Measurements from ENCODE around the gene CYSRT1.

CYSRT1 gene

DNA sequence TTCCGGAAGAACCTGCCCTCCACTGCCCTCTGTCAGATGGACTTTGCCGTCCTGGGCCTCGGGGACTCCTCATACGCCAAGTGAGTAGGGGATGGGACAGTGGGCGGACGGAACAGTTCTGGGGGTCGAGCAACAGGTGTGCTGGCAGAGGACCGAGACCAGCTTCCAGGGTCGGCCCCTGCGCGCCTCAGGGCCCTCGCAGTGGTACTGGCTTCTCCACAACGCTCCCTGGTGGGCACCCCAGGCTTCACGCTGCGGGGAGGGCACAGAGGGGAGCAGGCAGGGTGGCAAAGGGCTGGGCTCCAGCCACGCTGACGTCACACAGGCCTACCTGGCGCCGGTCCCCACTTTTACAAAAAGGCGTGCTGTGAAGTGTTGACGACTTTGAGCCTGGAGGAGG lies 12.5 kb upstream of the CYSRT1 start:
- Mint-ChIP-seq H3K36me3 (peaks cover 13% of the 10 kb centered on the region), H3K27me3 (no peaks in the 10 kb centered on the region), H3K27ac (no peak overlapping the region), H3K4me1 (peaks cover 4% of the 10 kb centered on the region), H3K4me3 (no peak overlapping the region), H3K9me3 (no peaks in the 10 kb centered on the region)
- no peak for DNase-seq
- CTCF ChIA-PET = interaction anchor here (1.1 kb wide), 1 partner anchor 89 kb away, joined by 3 read pairs; no protein-coding TSS in a partner anchor

DNA sequence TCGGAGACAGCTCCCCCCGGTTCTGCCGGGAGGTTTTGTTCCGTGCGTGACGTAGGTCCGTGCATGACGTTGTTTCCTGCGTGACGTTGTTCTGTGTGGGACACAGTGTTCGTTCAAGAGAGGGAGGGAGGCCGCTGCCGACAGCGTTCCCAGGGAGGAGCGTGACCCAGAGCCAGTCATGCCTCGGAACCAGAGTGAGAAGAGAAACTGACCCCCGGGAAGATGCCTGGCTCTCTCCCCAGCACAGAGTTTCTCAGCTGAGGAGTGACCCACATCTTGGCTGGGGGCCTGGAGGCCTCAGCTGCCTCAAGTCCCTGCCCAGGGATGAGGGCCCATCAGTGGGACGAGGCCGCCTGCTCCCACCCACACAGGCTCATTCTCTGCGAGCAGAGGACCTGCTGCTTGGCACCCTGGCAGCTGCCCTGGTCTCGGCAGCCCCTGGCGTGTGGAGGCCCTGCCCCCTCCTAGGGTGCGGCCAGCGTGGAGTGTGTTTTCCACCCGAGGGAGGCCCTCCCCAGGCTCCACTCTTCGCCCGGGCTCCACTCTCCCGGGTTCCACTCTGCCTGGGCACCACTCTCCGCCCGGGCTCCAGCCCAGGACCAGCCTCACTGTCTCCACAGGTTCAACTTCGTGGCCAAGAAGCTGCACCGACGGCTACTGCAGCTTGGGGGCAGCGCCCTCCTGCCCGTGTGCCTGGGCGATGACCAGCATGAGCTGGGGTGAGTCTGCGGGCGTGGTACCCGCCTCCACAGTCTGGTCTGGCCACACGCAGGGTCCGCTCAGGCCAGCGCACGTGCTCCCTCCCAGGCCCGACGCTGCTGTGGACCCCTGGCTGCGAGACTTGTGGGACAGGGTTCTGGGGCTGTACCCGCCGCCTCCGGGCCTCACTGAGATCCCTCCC lies 11.6 kb upstream of the CYSRT1 start:
- no peaks in the 10 kb centered on the region for H3K27me3 Mint-ChIP-seq
- peaks cover 11% of the 10 kb centered on the region for H3K36me3 Mint-ChIP-seq
- no peak overlapping the region for H3K4me3 Mint-ChIP-seq
- H3K9me3 Mint-ChIP-seq = no peaks in the 10 kb centered on the region
- no peak overlapping the region for H3K27ac Mint-ChIP-seq
- DNase-seq = no peak
- CTCF ChIA-PET = interaction anchor here (1.0 to 1.3 kb wide), 4 partner anchors 9 to 90 kb away, joined by 3 to 4 read pairs (median 4); partner anchors contain the start of genes ANAPC2 and SSNA1
- H3K4me1 Mint-ChIP-seq = peaks cover 2% of the 10 kb centered on the region

DNA sequence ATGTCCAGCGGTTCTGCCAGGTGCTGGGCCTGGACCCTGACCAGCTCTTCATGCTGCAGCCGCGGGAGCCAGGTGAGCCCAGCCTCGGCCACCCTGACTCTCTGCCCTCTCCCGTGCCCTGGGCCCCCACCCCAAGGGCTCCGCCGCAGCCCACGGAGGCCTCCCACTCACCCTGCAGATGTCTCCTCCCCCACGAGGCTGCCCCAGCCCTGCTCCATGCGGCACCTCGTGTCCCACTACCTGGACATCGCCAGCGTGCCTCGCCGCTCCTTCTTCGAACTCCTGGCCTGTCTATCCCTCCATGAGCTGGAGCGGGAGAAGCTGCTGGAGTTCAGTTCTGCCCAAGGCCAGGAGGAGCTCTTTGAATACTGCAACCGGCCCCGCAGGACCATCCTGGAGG lies 10.4 kb upstream of the CYSRT1 start:
- no peak overlapping the region for H3K4me3 Mint-ChIP-seq
- no peaks in the 10 kb centered on the region for H3K27me3 Mint-ChIP-seq
- peaks cover 5% of the 10 kb centered on the region for H3K36me3 Mint-ChIP-seq
- no peaks in the 10 kb centered on the region for H3K9me3 Mint-ChIP-seq
- no peak for DNase-seq
- CTCF ChIA-PET = interaction anchor here (1.0 kb wide), 1 partner anchor 26 kb away, joined by 3 read pairs; the partner anchor contains the start of genes ANAPC2 and SSNA1
- H3K27ac Mint-ChIP-seq = no peak overlapping the region
- H3K4me1 Mint-ChIP-seq = peaks cover 2% of the 10 kb centered on the region

DNA sequence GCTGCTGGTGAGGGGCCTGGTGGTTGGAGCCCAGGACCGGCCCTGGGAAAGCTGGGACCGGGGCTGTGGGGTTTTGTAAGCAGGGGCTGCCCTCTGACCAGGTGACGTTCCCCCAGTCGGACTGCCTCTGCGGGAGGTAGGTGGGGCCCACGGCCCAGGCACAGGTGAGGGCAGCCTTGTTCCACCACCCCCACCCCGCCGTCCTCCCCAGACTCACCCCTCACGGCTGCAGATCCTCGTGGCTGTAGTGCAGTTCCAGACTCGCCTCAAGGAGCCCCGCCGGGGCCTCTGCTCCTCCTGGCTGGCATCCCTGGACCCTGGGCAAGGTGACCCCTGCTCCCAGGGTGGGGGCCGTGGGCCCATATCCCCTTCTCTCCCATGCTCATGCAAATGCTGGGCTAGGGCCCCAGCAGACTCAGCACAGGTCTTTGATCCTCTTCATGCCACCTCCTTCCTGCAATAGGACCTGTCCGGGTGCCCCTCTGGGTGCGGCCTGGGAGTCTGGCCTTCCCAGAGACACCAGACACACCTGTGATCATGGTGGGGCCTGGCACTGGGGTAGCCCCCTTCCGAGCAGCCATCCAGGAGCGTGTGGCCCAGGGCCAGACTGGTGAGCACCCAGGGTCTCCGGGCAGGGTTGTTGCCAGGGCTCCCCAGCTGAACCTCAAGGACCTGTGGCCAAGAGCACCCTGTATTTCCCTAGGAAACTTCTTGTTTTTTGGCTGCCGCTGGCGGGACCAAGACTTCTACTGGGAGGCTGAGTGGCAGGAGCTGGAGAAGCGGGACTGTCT lies 9.6 kb upstream of the CYSRT1 start:
- CTCF ChIA-PET = interaction anchor here (0.9 to 1.0 kb wide), 2 partner anchors 26 to 147 kb away, joined by 3 read pairs; no protein-coding TSS in a partner anchor
- H3K9me3 Mint-ChIP-seq = no peaks in the 10 kb centered on the region
- H3K4me1 Mint-ChIP-seq = peaks cover 2% of the 10 kb centered on the region
- no peak for DNase-seq
- H3K36me3 Mint-ChIP-seq = peaks cover 3% of the 10 kb centered on the region
- no peak overlapping the region for H3K4me3 Mint-ChIP-seq
- no peak overlapping the region for H3K27ac Mint-ChIP-seq
- no peaks in the 10 kb centered on the region for H3K27me3 Mint-ChIP-seq

DNA sequence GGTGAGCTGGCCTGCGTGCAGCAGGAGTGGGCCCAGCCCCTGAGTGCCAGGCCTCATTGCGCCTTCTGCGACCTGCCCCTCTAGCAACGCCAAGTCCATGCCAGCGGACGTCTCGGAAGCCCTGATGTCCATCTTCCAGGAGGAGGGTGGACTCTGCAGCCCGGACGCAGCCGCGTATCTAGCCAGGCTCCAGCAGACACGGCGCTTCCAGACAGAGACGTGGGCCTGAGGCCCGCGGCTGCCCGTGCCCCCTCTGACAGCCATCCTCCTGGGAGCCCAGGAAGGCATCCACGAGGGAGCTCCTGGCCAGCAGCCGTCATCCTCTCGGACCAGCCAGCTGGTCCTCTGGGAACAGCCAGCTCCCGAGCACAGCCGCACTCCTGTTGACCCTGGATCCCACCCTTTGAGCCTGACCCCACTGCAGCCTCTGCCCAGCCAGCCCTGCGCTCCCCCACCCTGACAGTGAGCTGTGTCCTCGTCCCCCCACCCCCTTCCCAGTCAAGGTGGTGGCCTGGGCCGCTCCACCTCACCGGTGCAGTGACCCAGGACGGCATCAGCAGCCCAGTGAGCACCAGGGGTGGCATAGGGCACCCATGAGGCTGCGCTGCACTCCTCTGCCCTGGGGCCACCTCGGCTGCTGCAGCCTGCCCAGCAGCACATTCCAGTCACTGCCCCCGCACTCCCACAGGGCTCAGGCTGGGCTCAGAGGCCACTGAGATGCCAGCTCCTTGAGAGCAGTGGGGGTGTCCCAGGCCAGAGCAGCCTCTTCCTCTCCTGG lies 8.6 kb upstream of the CYSRT1 start:
- H3K4me3 Mint-ChIP-seq = no peak overlapping the region
- H3K9me3 Mint-ChIP-seq = no peaks in the 10 kb centered on the region
- CTCF ChIA-PET = interaction anchor here (0.9 to 1.2 kb wide), 4 partner anchors 20 to 148 kb away, joined by 3 to 5 read pairs (median 3); no protein-coding TSS in a partner anchor
- no peaks in the 10 kb centered on the region for H3K27me3 Mint-ChIP-seq
- H3K36me3 Mint-ChIP-seq = peaks cover 3% of the 10 kb centered on the region
- no peak overlapping the region for H3K27ac Mint-ChIP-seq
- peaks cover 2% of the 10 kb centered on the region for H3K4me1 Mint-ChIP-seq
- no peak for DNase-seq

DNA sequence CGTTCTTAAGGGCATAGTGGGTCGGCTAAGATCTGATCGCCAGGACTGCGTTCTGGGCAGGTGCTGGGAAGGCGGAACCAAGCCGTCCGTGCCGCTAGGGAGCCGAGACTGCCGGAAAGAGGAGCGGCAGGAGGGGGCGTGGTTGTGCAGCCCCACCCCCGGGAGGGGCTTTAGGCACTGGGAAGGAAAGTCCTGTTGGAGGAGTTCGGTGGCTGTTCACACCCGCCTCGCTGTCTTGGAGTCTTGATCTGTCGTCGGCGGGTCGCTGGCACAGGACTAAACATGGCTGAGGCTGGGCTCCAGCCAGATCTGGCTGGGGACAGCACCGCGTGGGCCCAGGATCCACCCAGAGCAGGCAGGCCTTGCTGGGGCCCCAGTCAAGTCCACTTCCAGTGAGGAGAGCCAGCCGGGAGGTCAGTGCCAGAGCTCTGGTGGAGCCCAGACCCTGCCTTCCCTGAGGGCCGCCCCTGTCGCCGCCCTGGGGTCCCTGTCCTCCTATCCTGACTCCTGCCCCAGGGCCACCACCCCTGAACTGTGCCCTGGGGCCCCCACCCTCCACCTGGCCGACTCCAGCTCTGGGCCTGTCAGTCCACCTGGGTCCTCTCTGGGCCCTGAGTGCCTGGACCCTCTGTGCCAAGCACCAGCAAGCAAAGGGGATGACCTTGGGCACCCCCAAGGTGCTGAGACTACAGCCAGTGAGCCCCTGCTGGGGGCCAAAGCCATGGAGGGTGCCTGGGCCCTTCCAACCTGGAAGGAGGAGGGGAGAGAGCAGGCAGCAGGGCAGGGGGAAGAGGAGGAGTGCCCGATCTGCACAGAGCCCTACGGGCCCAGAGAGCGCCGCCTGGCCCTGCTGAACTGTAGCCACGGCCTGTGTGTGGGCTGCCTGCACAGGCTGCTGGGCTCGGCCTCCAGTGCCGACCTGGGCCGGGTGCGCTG lies 7.4 kb upstream of the CYSRT1 start:
- H3K4me1 Mint-ChIP-seq = peaks cover 2% of the 10 kb centered on the region
- DNase-seq = no peak
- CTCF ChIA-PET = interaction anchor here (0.6 to 1.2 kb wide), 3 partner anchors 19 to 203 kb away, joined by 3 to 5 read pairs (median 4); no protein-coding TSS in a partner anchor
- no peaks in the 10 kb centered on the region for H3K9me3 Mint-ChIP-seq
- H3K27ac Mint-ChIP-seq = no peak overlapping the region
- no peaks in the 10 kb centered on the region for H3K27me3 Mint-ChIP-seq
- no peak overlapping the region for H3K4me3 Mint-ChIP-seq
- peaks cover 3% of the 10 kb centered on the region for H3K36me3 Mint-ChIP-seq

DNA sequence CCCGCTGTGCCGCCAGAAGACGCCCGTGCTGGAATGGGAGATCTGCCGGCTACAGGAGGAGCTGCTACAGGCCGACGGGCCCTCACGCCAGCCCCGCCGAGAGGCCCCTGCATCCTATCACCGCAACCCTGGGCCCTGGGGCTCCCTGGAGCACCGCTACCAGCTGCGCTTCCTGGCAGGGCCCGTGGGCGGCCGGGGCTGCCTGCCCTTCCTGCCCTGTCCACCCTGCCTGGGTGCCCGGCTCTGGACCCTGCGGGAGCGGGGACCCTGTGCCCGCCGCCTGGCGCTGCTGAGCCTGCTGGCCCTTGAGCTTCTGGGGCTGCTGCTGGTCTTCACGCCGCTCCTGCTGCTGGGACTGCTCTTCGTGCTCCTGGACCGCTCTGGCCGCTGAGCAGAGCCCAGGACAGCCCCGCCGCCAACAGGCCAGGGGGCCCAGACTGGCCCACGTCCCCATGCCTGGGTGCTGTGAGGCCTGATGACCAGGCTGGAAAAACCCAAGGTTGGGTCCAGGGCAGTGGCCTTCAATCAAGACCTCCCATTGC lies 6.7 kb upstream of the CYSRT1 start:
- H3K36me3 Mint-ChIP-seq = no peaks in the 10 kb centered on the region
- H3K4me1 Mint-ChIP-seq = peaks cover 7% of the 10 kb centered on the region
- H3K9me3 Mint-ChIP-seq = no peaks in the 10 kb centered on the region
- H3K4me3 Mint-ChIP-seq = no peak overlapping the region
- H3K27ac Mint-ChIP-seq = no peak overlapping the region
- no peaks in the 10 kb centered on the region for H3K27me3 Mint-ChIP-seq
- DNase-seq = no peak
- CTCF ChIA-PET = no interaction called here

DNA sequence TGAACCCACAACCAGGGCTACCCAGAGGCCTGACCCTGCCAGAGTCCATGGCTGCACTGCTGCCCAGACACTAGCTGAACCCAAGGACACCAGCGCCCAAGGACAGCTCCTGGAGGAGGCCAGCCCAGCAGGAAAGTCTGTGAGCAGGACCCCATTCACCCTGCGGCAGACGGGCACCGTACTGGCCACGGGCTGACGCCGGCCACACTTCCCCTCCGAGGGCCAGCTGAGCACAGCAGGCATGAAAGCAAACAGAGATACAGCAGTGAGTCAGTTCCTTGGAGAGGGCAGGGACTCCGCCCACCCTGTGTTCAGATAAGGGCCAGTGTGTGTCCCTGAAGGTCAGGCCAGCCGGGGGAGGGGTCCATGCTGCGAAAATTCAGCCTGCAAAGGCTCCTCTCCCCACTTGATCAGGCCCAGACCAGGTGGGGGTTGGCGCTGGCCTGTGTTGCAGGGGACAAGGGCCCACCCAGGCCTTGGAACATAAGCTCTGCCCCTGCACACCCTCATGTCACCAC lies 6.2 kb upstream of the CYSRT1 start:
- Mint-ChIP-seq H3K4me1 (peaks cover 7% of the 10 kb centered on the region), H3K4me3 (no peak overlapping the region), H3K27me3 (no peaks in the 10 kb centered on the region), H3K36me3 (no peaks in the 10 kb centered on the region), H3K27ac (no peak overlapping the region), H3K9me3 (no peaks in the 10 kb centered on the region)
- no peak for DNase-seq
- CTCF ChIA-PET = no interaction called here

DNA sequence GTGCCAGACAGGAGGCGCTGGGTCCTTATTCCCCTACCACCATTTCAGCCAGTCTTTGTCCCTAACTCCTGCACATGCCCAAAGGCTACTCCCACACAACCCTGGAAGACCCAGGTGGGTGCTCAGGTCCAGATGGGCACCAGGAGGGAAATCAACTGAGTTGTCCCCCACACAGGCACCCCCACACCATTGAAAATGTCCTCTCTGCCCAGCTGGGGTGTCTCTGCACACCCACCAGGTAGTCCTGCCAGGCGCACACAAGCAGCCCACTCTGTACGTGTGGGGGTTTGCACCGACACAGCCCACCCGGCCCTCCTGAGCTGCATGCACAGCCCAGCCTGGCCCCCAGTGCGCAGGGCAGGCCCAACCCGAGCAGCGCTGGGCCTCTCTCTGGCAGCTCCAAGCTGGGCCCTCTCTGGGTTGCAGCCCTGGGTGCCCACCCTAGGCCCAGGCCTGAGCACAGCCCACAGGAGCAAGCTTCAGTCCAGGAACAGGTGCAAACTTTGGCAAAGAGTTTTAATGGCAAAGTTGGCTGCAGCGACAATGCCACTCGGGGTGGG lies 5.1 kb upstream of the CYSRT1 start:
- CTCF ChIA-PET = interaction anchor here (1.5 kb wide), 1 partner anchor 17 kb away, joined by 3 read pairs; no protein-coding TSS in a partner anchor
- peak overlapping the region; percentile 21 for H3K4me3 Mint-ChIP-seq

DNA sequence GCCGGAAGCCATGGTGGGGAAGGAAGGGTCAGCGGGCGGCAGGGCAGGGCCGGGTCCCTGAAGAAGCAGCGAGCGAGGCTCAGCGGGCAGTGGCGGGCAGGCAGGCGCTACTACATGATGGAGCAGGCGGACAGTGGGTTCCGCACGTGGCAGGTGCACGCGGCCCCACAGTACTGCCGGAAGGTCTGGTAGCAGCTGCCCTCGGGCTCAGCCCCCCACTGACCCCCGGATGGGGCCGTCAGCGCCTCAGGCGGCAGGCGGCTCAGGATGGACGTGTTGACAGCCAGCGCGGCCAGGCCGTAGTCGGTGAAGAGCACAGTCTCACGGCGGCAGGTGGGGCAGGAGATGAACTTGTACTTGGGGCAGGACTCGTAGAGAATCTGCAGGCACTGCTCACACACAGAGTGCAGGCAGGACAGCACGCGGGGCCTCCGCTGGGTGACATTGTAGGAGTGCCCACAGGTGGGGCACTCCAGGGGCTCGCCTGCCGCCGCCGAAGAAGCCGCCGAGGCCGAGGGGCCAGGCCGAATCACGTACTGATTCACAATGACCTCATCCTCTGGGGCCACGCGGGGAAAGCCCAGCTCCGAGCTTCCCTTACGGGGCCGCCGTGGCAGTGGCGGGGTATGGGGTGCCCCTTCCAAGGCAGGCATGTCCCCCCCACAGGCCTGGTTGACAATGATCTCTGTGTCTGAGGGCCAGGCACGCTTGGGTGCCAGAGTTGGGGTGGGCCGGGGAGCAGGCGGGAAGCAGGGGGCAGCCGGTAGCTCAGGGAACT lies 4.5 kb upstream of the CYSRT1 start:
- DNase-seq = no peak
- no peaks in the 10 kb centered on the region for H3K9me3 Mint-ChIP-seq
- CTCF ChIA-PET = interaction anchor here (1.5 kb wide), 1 partner anchor 16 kb away, joined by 3 read pairs; no protein-coding TSS in a partner anchor
- peak overlapping the region; percentile 58 for H3K4me3 Mint-ChIP-seq
- H3K4me1 Mint-ChIP-seq = peaks cover 19% of the 10 kb centered on the region
- no peaks in the 10 kb centered on the region for H3K36me3 Mint-ChIP-seq
- no peak overlapping the region for H3K27ac Mint-ChIP-seq
- no peaks in the 10 kb centered on the region for H3K27me3 Mint-ChIP-seq

More for the DNA sequence above, 5.1 kb upstream of the CYSRT1 start:
- no peak for DNase-seq
- Mint-ChIP-seq H3K27me3 (no peaks in the 10 kb centered on the region), H3K4me1 (peaks cover 14% of the 10 kb centered on the region), H3K36me3 (no peaks in the 10 kb centered on the region), H3K9me3 (no peaks in the 10 kb centered on the region), H3K27ac (no peak overlapping the region)

DNA sequence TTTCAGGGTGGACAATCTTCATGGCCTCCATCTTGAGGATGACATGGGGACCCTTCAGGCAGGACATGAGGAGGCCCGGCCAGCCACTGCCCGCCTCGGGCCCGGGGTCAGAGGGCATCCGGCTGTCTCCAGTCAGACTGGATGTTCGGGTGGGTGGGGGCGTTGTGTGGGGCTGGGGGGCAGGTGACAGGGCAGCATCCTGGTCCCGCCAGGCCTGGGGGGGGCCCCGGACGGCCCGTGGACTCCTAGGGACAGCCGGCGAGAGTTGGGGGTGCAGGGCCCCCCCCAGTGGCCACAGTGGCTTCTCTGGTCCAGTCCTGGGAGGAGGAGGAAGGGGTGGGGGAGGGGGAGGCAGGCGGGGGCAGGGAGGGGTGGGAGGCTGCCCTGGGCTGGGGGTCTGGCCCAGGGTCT lies 3.9 kb upstream of the CYSRT1 start:
- Mint-ChIP-seq H3K27ac (no peak overlapping the region), H3K4me1 (peaks cover 19% of the 10 kb centered on the region), H3K9me3 (no peaks in the 10 kb centered on the region), H3K27me3 (no peaks in the 10 kb centered on the region), H3K4me3 (peak overlapping the region; percentile 58), H3K36me3 (no peaks in the 10 kb centered on the region)
- CTCF ChIA-PET = interaction anchor here (2.4 kb wide), 1 partner anchor 33 kb away, joined by 7 read pairs; the partner anchor contains the start of genes ANAPC2 and SSNA1
- no peak for DNase-seq

Data from activated naive CD4-positive, alpha-beta T cell treated with anti-CD3 and anti-CD28 coated beads, Interleukin-2, amount 10 ng/mL, durations not matched to agents 7 days and 5 days (primary cell).